Progenitor cell of endocrine pancreas (in vitro differentiated cells): ENCODE data around the gene NPR3. TPM values are rescaled to one million over a fixed set of nuclear protein-coding genes. Genes with fewer than 3 reads are reported as not detected.

Experiments
- DNase-seq: peaks from one replicate; pipeline ENCODE4 v3.0.0; 2021; ENCODE audit warnings: low spot score; ENCODE audit not compliant: unreplicated experiment
- H3K27ac Mint-ChIP-seq: 2 replicates; pipeline ENCODE4 v1.8.0; 2021; ENCODE audit warnings: mild to moderate bottlenecking, moderate library complexity, mixed read lengths
- H3K27me3 Mint-ChIP-seq: 2 replicates; pipeline ENCODE4 v1.8.0; 2021; ENCODE audit warnings: mixed read lengths
- H3K36me3 Mint-ChIP-seq: 2 replicates; pipeline ENCODE4 v1.8.0; 2022; ENCODE audit warnings: mixed read lengths; ENCODE audit not compliant: insufficient read depth
- H3K4me1 Mint-ChIP-seq: 2 replicates; pipeline ENCODE4 v1.8.0; 2021; ENCODE audit warnings: low read depth, mixed read lengths
- H3K4me3 Mint-ChIP-seq: 2 replicates; pipeline ENCODE4 v1.8.0; 2021; ENCODE audit warnings: low read depth, mild to moderate bottlenecking, moderate library complexity, mixed read lengths
- H3K9me3 Mint-ChIP-seq: 2 replicates; pipeline ENCODE4 v1.8.0; 2021; ENCODE audit warnings: low read depth, mixed read lengths
- CTCF ChIP-seq: fragments of 200-600 bp; sonication (generic); IDR thresholded peaks from one replicate; pipeline ENCODE4 v1.5.0; 2021; ENCODE audit warnings: antibody characterized with exemption, mild to moderate bottlenecking; ENCODE audit not compliant: unreplicated experiment
- total RNA-seq: library from RNA; stranded (reverse); gene quantifications from 2 replicates; pipeline ENCODE4 v1.2.1, GENCODE V29; 2021

NPR3 gene
- total RNA-seq, 1 donor from 2014 or later = 1.0 TPM

GRCh38 chr5:32686799-32687498, 24.2 kb upstream of the NPR3 start:
- no peaks in the 10 kb centered on the region for H3K4me1 Mint-ChIP-seq
- H3K27ac Mint-ChIP-seq = no peak overlapping the region
- no peaks in the 10 kb centered on the region for H3K36me3 Mint-ChIP-seq
- no peak for TF ChIP-seq CTCF
- no peak overlapping the region for H3K4me3 Mint-ChIP-seq
- no peaks in the 10 kb centered on the region for H3K27me3 Mint-ChIP-seq
- DNase-seq = no peak
- H3K9me3 Mint-ChIP-seq = peaks cover 22% of the 10 kb centered on the region

DNA sequence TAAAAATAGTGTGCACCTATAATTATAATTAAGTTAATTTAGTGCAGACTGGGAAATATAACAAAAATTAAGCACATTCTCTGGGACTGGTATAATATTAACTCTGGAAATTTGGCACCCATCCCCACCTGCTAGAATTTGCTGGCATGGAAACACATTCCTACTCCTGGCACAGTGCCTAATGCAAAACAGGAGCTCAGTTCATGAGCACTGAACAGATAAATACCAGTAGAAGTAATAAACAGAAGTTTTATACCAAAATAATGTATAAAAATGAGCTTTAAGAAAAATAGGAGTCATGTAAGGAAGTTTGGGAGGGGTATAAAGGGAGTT, 23.7 kb upstream of the NPR3 start:
- Mint-ChIP-seq H3K36me3 (no peaks in the 10 kb centered on the region), H3K9me3 (peaks cover 22% of the 10 kb centered on the region), H3K27ac (no peak overlapping the region), H3K4me1 (no peaks in the 10 kb centered on the region), H3K27me3 (no peaks in the 10 kb centered on the region), H3K4me3 (no peak overlapping the region)
- no peak for TF ChIP-seq CTCF
- DNase-seq = no peak

GRCh38 chr5:32690153-32690552, 21.0 kb upstream of the NPR3 start:
- TF ChIP-seq CTCF = no peak
- H3K4me3 Mint-ChIP-seq = no peak overlapping the region
- no peaks in the 10 kb centered on the region for H3K4me1 Mint-ChIP-seq
- no peaks in the 10 kb centered on the region for H3K27me3 Mint-ChIP-seq
- H3K9me3 Mint-ChIP-seq = peaks cover 7% of the 10 kb centered on the region
- no peak overlapping the region for H3K27ac Mint-ChIP-seq
- no peak for DNase-seq
- no peaks in the 10 kb centered on the region for H3K36me3 Mint-ChIP-seq

DNA sequence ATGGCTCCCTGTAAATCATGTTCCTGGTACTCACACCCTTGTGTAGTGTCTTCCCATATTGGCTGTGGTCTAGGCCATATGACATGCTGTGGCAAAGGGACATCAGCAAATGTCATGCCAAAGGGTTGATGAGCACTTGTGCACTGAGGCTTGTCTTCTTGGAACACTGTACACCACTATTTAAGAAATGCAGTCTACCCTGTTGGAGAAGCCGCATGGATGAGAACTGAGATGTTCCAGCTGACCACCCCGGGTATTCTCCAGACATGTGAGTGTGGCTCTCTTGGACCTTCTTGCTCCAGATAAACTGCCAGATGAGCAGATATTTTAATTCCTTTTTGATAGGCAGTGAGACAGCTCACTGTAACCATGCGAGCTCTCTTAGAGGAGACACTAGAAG, 20.5 kb upstream of the NPR3 start:
- H3K4me1 Mint-ChIP-seq = no peaks in the 10 kb centered on the region
- no peak overlapping the region for H3K4me3 Mint-ChIP-seq
- no peaks in the 10 kb centered on the region for H3K27me3 Mint-ChIP-seq
- peaks cover 5% of the 10 kb centered on the region for H3K9me3 Mint-ChIP-seq
- DNase-seq = no peak
- H3K27ac Mint-ChIP-seq = no peak overlapping the region
- H3K36me3 Mint-ChIP-seq = no peaks in the 10 kb centered on the region
- TF ChIP-seq CTCF = no peak

DNA sequence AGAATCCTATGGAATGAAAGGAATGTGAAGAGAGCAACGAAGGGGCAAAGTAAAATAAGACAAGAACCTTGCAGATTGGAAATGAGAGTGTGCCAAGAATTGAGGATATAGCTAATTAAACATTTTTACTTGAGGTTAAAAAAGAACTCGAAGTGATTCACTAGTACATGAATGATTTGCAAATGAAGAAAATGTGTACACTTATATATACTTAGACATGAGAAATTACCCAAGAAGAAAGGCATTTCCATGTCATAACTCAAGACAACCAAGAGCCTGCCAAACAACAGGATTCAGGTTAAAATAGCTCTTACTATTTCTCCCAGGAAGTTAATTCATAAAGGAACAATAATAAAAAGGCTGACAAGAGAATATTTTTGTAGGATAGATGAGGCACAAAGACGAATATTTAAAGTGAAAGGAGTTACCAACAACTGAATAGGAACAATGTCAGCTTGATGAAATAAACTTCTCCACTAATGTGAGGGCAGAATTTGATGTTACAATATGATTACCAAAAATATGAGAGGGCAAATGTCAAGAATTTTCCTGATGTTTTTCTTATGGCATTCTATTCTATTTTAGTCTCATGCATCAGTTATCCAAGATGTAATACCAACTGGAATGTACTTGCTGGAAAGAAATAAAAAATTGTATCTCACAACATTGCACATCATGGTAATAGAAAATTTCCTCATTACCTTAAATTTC, 18.9 kb upstream of the NPR3 start:
- DNase-seq = no peak
- H3K9me3 Mint-ChIP-seq = peaks cover 12% of the 10 kb centered on the region
- H3K27ac Mint-ChIP-seq = no peak overlapping the region
- H3K4me3 Mint-ChIP-seq = no peak overlapping the region
- no peaks in the 10 kb centered on the region for H3K36me3 Mint-ChIP-seq
- TF ChIP-seq CTCF = no peak
- no peaks in the 10 kb centered on the region for H3K4me1 Mint-ChIP-seq
- H3K27me3 Mint-ChIP-seq = no peaks in the 10 kb centered on the region
